Measurements from ENCODE around the gene AKAP14. TPM values are rescaled to one million over a fixed set of nuclear protein-coding genes. Genes with fewer than 3 reads are reported as not detected.

AKAP14 gene
- total RNA-seq, result not detected in 2 replicates

DNA sequence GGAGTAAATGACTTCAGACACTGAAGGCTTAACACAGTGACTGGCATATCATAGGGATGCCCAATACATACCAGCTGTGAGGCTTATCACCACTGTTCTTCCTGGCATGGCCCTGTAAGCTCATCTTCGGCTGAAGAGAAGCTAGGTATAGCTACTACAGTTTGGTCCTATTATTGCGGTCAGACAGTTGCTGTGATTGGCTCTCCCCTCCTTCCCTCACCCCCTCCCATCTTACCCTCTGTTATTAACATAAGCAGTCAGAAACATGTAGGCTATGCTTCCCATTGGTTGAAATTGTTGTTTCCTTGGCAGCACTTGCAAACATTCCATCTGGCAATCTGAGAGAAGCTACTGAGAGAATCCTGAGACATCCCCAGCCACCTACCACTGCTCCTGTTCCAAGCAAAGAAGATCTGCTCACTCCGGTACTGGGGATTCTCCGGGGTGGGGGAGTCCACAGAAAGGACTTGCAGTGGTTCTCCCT lies at the start of gene AKAP14:
AKAP14 (plus strand) TSS at position 51 of the 484 bp plus-strand sequence. CDS start 7,331 bp downstream, outside the sequence.

DNA sequence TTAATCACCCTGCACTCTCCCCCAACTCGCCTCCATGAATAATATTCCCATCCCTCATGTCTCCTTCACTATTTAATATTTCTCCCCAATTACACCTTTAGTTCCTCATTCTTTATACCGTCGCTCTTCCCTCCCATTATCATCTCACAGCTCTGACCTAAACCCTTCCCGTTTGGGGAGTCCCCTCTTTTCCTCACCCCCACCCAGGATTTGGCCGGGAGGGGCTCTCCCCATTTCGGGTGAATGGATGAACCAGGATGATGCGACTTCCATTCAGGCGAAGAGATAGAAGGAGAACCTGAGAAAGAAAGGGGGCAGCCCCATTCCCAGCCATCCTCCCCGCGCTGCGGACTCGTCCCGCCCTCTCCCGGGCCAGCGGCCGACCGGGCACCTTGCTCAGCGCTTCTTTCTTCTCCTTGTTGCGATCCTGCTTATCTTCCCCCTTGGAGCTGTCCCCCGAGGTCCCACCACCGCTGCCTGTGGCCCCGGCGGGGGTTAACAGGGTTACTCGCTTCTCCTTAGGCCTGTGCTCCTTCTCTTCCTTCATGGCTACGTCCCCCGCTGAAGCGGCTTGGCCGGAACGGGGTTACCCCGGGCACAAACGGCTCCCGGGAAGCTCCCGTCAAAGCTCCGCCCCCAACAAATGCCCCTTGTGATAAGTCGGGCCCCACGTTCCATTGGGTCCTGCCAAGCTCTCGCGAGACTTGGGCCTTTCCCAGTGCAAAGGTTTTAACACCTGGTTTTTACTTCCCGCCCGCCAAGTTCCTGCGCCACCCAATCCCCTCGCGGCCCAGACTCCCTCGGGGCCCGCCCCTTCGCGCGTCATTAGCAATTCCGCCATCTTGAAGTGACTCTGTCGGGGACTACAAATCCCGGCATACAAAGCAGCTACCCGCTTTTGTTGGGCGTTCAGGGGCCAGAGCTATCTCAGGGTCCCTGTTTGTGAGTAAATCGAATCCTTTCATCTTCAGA lies 43.0 kb upstream of the AKAP14 start, which contains the start of gene UPF3B:
UPF3B (minus strand) TSS at position 582 of the 972 bp plus-strand sequence; CDS start at position 547, 35 bp downstream.

DNA sequence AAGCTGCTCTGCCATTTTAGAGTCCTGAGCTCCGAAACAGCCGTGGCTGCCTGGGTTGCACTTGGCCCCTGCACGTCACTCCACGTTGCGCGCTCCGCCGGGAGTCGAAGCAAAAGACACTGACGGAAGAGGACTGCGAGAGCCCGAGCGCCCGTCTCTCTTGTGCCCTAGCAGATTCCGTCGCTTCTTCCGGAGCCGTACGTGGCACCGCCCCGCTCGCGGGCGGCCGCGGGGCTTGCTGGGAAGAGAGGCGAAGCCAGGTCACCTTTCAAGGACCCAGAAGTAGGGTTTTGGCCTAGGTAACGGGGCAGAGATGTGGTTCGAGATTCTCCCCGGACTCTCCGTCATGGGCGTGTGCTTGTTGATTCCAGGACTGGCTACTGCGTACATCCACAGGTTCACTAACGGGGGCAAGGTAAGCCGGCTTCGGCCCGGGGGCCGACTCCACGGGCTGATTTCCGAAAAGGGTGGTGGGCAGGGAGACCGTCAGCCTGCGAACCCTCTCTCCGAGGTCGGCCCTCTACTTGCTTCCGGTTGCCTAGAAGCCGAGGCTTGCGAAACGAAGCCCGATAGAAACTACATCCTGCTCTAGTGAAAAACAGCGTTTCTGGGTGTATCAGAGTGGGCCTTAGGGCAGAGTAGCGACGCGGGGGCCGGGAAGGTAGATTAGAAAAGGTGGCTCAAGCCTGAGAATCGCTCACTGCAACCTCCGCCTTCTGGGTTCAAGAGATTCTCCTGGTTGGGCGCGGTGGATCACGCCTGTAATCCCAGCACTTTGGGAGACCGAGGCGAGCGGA lies 23.9 kb upstream of the AKAP14 start, which contains the start of the genes NDUFA1 and RNF113A:
NDUFA1 (plus strand) TSS at position 234 of the 797 bp plus-strand sequence; CDS start at position 314, 80 bp downstream.
RNF113A (minus strand) TSS at position 135 of the 797 bp plus-strand sequence; CDS start at position 15, 120 bp downstream.

DNA sequence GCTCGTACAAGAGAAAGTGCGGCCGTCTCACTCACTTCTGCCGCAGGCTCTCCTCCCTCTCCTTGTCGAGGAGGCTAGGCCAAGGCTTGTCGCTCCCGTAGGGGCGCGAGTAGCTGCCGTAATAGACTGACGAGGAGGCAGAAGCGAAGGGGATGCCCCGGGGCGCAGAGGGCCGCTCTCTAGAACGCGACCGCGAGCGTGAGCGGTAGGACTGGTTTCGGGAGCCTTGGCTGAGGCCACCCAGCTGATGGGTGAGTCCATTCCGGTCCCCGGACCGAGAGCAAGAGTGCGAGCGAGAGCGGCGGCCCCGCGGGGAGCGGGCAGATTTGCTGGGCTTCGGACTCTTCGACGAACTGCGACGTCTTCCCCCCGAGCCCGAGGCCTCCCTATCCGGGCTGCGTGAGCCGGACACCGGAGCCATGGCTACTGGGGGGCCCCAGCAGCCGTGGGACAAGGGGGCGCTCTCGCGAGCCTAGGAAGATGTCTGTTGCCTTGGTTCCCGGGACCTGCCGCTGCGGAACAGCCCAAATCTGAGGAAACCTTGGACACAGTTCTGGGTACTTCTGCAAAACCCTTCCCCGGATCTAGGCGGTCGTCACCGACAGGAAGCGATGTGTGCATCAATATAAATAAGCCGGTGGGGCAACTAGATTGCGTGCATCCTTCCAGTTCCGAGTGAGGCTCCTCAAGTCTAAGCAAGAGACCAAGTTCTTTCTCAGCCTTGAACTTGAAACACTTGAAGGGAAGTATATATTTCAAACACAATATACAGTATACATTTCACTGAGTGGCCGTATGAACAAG lies 47.7 kb downstream of the AKAP14 start, which contains the start of gene NKAP:
NKAP (minus strand) TSS at position 567 of the 804 bp plus-strand sequence; CDS start at position 421, 146 bp downstream.

Other genes starting within 250 kb of the AKAP14 start
- 16.6 and 17.1 TPM in 2 replicates for gene SEPTIN6, start 202.7 kb upstream of the AKAP14 start, total RNA-seq
- 0.70 TPM in 1 of 2 replicates, not detected in the other for gene SOWAHD, start 137.3 kb upstream of the AKAP14 start, total RNA-seq
- gene RPL39, start 104.3 kb upstream of the AKAP14 start, total RNA-seq, result 7,732 and 11,798 TPM in 2 replicates
- gene UPF3B, start 42.9 kb upstream of the AKAP14 start, total RNA-seq, result 1.3 and 4.7 TPM in 2 replicates
- gene RNF113A, start 24.2 kb upstream of the AKAP14 start, total RNA-seq, result 12.8 and 15.3 TPM in 2 replicates
- gene NDUFA1, start 24.1 kb upstream of the AKAP14 start, total RNA-seq, result 50.7 and 77.3 TPM in 2 replicates
- 3.6 and 4.0 TPM in 2 replicates for gene NKAP, start 47.9 kb downstream of the AKAP14 start, total RNA-seq
- under 0.01 TPM in 1 of 2 replicates, not detected in the other for gene RHOXF2B, start 181.8 kb downstream of the AKAP14 start, total RNA-seq
- gene RHOXF1, start 220.0 kb downstream of the AKAP14 start, total RNA-seq, result not detected in 2 replicates